A549 (cell line): ENCODE results near the gene SZT2. TPM values are rescaled to one million over a fixed set of nuclear protein-coding genes. Genes with fewer than 3 reads are reported as not detected.
A peak's percentile ranks its signal among the peaks of the same experiment; 100 is the strongest.

ENCODE experiments used
- ATAC-seq, 2 experiments: fragments of 200-7000 bp in 1 of 2; fragments of >200 bp in 1 of 2; cut with Nextera tagmentation in 1 of 2; cut with Tn5 transposase in 1 of 2; 3 replicates each; pipeline versions ENCODE4 v1.8.0 to v1.9.1; 2018 to 2020; ENCODE audit warnings: mild to moderate bottlenecking in 1 of 2, moderate library complexity in 1 of 2
- CTCF ChIA-PET: fragments of 300-600 bp; sonication (Branson Sonifier 250); formaldehyde crosslinking; extraction: SDS; loops from one replicate; lab custom pipeline; 2021; ENCODE audit warnings: antibody characterized with exemption, inconsistent platforms; lab: Yijun Ruan, JAX
- POLR2A ChIA-PET: fragments of 350-600 bp; formaldehyde crosslinking; extraction: SDS; loops from one replicate; lab custom pipeline; 2021; ENCODE audit warnings: antibody characterized with exemption, inconsistent platforms; lab: Yijun Ruan, JAX
- DNase-seq, 2 experiments: peaks; one replicate each; pipeline versions ENCODE4 v3.0.0 to v3.0.0-alpha.2; 2011 to 2016; ENCODE audit warnings: low read depth in 1 of 2, low spot score in 1 of 2
- FAIRE-seq: peaks from 2 replicates; lab custom pipeline; 2011; peaks lifted over from hg19 to GRCh38; lab: Jason Lieb, UNC
- H3K27ac ChIP-seq, 2 experiments: fragments of >200 bp; sonication (Bioruptor Twin); formaldehyde crosslinking; 3 replicates each; pipeline ENCODE4 v1.5.1; 2016 to 2017
- H3K4me1 ChIP-seq: fragments of >200 bp; sonication (Bioruptor Twin); formaldehyde crosslinking; 3 replicates; pipeline ENCODE4 v1.6.1; 2016
- H3K4me2 ChIP-seq: fragments of >200 bp; sonication (Bioruptor Twin); formaldehyde crosslinking; 3 replicates; pipeline ENCODE4 v1.6.1; 2016
- H3K4me3 ChIP-seq: fragments of >200 bp; sonication (Bioruptor Twin); formaldehyde crosslinking; 3 replicates; pipeline ENCODE4 v1.5.1; 2016
- H3K9me3 ChIP-seq: fragments of >200 bp; sonication (Bioruptor Twin); formaldehyde crosslinking; 3 replicates; pipeline ENCODE4 v1.6.1; 2016
- ATOH8 ChIP-seq: fragments of 250-450 bp; sonication (Bioruptor Pico); IDR thresholded peaks from 2 replicates; pipeline ENCODE4 v1.5.0; 2020; ENCODE audit warnings: low read depth, mild to moderate bottlenecking, moderate library complexity
- CBX8 ChIP-seq: fragments of 200-600 bp; sonication (generic); IDR thresholded peaks from 2 replicates; pipeline ENCODE4 v1.6.1; 2016
- ELK1 ChIP-seq: fragments of 150-350 bp; IDR thresholded peaks from 2 replicates; pipeline ENCODE4 v1.6.1; 2014; ENCODE audit warnings: low read depth, mild to moderate bottlenecking, low read length
- EP300 ChIP-seq, 2 experiments: fragments of >200 bp; sonication (Bioruptor Twin); formaldehyde crosslinking; IDR thresholded peaks; 2 replicates in 1 of 2; 3 replicates in 1 of 2; pipeline ENCODE4 v1.6.1; 2016 to 2017
- FOSB ChIP-seq: fragments of 250-450 bp; sonication (Bioruptor Pico); IDR thresholded peaks from 2 replicates; pipeline ENCODE4 v1.5.0; 2020; ENCODE audit warnings: mild to moderate bottlenecking, moderate library complexity
- FOXS1 ChIP-seq: fragments of 250-450 bp; sonication (Bioruptor Pico); IDR thresholded peaks from 2 replicates; pipeline ENCODE4 v1.5.0; 2020; ENCODE audit warnings: mild to moderate bottlenecking, moderate library complexity
- HEYL ChIP-seq: fragments of 250-450 bp; sonication (Bioruptor Pico); IDR thresholded peaks from 2 replicates; pipeline ENCODE4 v1.8.0; 2021; ENCODE audit warnings: mild to moderate bottlenecking, moderate library complexity
- KDM5A ChIP-seq: fragments of 200-600 bp; sonication (generic); IDR thresholded peaks from 2 replicates; pipeline ENCODE4 v1.6.1; 2016; ENCODE audit warnings: antibody characterized with exemption, mild to moderate bottlenecking
- NPAS2 ChIP-seq: fragments of 250-450 bp; sonication (Bioruptor Pico); IDR thresholded peaks from 2 replicates; pipeline ENCODE4 v1.8.0; 2022; ENCODE audit warnings: mild to moderate bottlenecking, moderate library complexity, borderline replicate concordance
- PHF8 ChIP-seq: fragments of 200-600 bp; sonication (generic); IDR thresholded peaks from 2 replicates; pipeline ENCODE4 v1.6.1; 2016; ENCODE audit warnings: low read depth, mild to moderate bottlenecking, antibody characterized with exemption, moderate library complexity, borderline replicate concordance
- POLR2AphosphoS2 ChIP-seq: conservative IDR thresholded peaks from 2 replicates; pipeline ENCODE4 v1.6.1; 2012; ENCODE audit warnings: low read length, improper control_type of control experiment, inconsistent platforms
- RARB ChIP-seq: fragments of 250-450 bp; sonication (Bioruptor Pico); IDR thresholded peaks from 2 replicates; pipeline ENCODE4 v1.8.0; 2021; ENCODE audit warnings: mild to moderate bottlenecking, moderate library complexity
- REST ChIP-seq: fragments of 200-600 bp; sonication (generic); IDR thresholded peaks from 2 replicates; pipeline ENCODE4 v1.6.1; 2016; ENCODE audit warnings: antibody characterized with exemption, mild to moderate bottlenecking, moderate library complexity
- RFX5 ChIP-seq: fragments of 450-650 bp; IDR thresholded peaks from 2 replicates; pipeline ENCODE4 v1.7.1; 2014; ENCODE audit warnings: antibody characterized with exemption, mild to moderate bottlenecking, moderate library complexity
- RNF2 ChIP-seq: fragments of 200-600 bp; sonication (generic); IDR thresholded peaks from 2 replicates; pipeline ENCODE4 v1.6.1; 2016; ENCODE audit warnings: low read depth, mild to moderate bottlenecking, antibody characterized with exemption, moderate library complexity, borderline replicate concordance
- SREBF2 ChIP-seq: fragments of 450-650 bp; IDR thresholded peaks from 2 replicates; pipeline ENCODE4 v1.6.1; 2014; ENCODE audit warnings: mild to moderate bottlenecking, moderate library complexity
- ZC3H11A ChIP-seq: fragments of 450-650 bp; IDR thresholded peaks from 2 replicates; pipeline ENCODE4 v1.6.1; 2014; ENCODE audit warnings: antibody characterized with exemption, mild to moderate bottlenecking
- ZNF302 ChIP-seq: fragments of 250-450 bp; sonication (Bioruptor Pico); IDR thresholded peaks from 2 replicates; pipeline ENCODE4 v1.9.0; 2021; ENCODE audit warnings: inconsistent platforms, mild to moderate bottlenecking, moderate library complexity
- WGBS: methylation state at CpG from one replicate; pipeline ENCODE4 v1.1.6; 2017; ENCODE audit errors: missing lambda C conversion rate; 5-methylcytosine and 5-hydroxymethylcytosine counted together
- polyA plus RNA-seq, 4 experiments: library from polyadenylated mRNA; depleted of rRNA in 3 of 4; stranded (reverse); fragments of >200 nt; fragmentation: RNase III in 1 of 4; extraction: RNeasy Plus Mini Kit Qiagen cat#74134 plus additional on column Dnase treatment in 1 of 4; gene quantifications; 2 replicates in 3 of 4; 3 replicates in 1 of 4; pipeline ENCODE4 v1.2.3, GENCODE V29; 2011 to 2017
- TF ChIP-seq, protein P1 (sequence below): IDR thresholded peaks from 2 replicates; pipeline ENCODE4 v1.6.1; 2012; ENCODE audit warnings: low read depth, borderline replicate concordance
- TF ChIP-seq, protein P2 (sequence below): IDR thresholded peaks from 2 replicates; pipeline ENCODE4 v1.6.1; 2012

SZT2 gene
- polyA plus RNA-seq, 2 of the 4 experiments (the other 2 are of a cell fraction), result 6.1 to 6.5 TPM

DNA sequence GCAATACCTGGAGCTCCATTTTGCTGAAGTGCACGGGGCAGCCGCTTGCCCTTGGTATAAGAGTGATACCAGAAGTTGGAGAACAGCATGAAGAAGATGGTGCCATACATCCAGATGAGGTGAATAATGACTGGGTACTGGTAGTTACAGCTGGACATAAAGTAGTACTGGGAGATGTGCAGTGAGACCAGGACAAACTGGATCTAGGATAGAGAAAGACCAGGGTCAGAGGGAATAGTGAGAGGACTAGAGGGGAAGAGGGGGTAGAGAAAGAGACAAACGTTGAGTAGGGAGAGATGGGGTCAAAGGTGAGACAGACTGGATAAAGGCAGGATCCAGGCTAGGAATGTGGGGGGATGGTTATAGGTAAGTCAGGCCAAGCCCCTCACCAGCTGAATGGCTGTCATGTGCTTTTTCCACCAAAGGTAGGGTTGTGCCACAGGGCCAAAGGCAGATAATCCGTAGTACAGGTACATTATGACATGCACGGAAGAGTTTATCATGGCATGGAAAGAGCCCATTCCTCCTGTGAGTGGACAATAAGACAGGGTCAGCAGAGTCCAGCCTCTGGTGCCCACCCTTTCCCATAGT, 25.7 kb upstream of the SZT2 start:
- no peak for TF ChIP-seq ATOH8
- no peak for TF ChIP-seq ELK1
- TF ChIP-seq, protein P1, sequence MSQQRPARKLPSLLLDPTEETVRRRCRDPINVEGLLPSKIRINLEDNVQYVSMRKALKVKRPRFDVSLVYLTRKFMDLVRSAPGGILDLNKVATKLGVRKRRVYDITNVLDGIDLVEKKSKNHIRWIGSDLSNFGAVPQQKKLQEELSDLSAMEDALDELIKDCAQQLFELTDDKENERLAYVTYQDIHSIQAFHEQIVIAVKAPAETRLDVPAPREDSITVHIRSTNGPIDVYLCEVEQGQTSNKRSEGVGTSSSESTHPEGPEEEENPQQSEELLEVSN, result no peak
- no peak for TF ChIP-seq KDM5A
- no peak for TF ChIP-seq POLR2AphosphoS2
- TF ChIP-seq RFX5, result no peak
- TF ChIP-seq REST, result no peak
- no peak for TF ChIP-seq FOSB (CRISPR knock-in tag)
- TF ChIP-seq NPAS2, result no peak
- TF ChIP-seq, protein P2, sequence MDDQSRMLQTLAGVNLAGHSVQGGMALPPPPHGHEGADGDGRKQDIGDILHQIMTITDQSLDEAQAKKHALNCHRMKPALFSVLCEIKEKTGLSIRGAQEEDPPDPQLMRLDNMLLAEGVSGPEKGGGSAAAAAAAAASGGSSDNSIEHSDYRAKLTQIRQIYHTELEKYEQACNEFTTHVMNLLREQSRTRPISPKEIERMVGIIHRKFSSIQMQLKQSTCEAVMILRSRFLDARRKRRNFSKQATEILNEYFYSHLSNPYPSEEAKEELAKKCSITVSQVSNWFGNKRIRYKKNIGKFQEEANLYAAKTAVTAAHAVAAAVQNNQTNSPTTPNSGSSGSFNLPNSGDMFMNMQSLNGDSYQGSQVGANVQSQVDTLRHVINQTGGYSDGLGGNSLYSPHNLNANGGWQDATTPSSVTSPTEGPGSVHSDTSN, result no peak
- TF ChIP-seq ZC3H11A, result no peak
- TF ChIP-seq SREBF2, result no peak
- no peak for TF ChIP-seq CBX8
- TF ChIP-seq, all 56 proteins: peak for 0
- 81% methylated on average over 5 of the region's 5 CpGs for WGBS
- FAIRE-seq (no peak), DNase-seq (no peak), ATAC-seq (no peak)
- ChIA-PET CTCF (interaction anchor here (0.7 kb wide), 1 partner anchor 12 kb away, joined by 3 read pairs; no protein-coding TSS in a partner anchor), POLR2A (no interaction called here)
- Histone ChIP-seq H3K4me1 (peaks cover 47% of the 10 kb centered on the region), H3K9me3 (no peaks in the 10 kb centered on the region), H3K27ac (no peak overlapping the region; a peak in 1 of 6 replicates), H3K4me3 (no peak overlapping the region), H3K4me2 (no peak overlapping the region)

DNA sequence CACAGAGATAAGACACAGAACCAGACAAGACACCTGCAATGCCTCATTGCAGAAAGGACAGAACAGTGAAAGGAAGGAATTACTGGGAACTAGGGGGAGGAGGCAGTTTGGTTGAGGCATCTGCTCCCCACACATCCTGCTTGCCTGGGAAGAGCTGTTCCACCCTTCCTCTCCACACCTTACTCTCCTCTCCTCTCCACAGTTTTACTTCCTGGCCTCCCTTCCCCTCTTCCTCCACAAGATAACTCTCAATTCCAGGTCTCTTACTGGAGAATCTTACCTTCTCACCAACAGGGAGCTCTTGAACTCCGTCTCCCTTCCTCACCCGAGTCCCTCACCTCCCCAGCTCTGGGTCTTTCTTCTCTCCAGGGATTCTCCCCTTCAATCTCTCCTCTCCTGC, 24.0 kb upstream of the SZT2 start:
- H3K9me3 ChIP-seq, result no peaks in the 10 kb centered on the region
- 93% methylated on average over 2 of the region's 2 CpGs for WGBS
- no peak for FAIRE-seq
- ATAC-seq, result no peak
- H3K4me3 ChIP-seq, result no peak overlapping the region; the same call in 1 of the 3 replicates
- ChIA-PET POLR2A (no interaction called here), CTCF (no interaction called here)
- H3K4me2 ChIP-seq, result peak overlapping the region; percentile 99
- peaks cover 50% of the 10 kb centered on the region for H3K4me1 ChIP-seq
- no peak for DNase-seq
- no peak for TF ChIP-seq RFX5
- no peak for TF ChIP-seq RNF2
- no peak for TF ChIP-seq RARB (CRISPR knock-in tag)
- no peak for TF ChIP-seq PHF8
- no peak for TF ChIP-seq ZNF302
- TF ChIP-seq EP300 (IDR thresholded peaks at IDR 0.05), result no peak
- TF ChIP-seq FOXS1 (CRISPR knock-in tag), result no peak
- no peak for TF ChIP-seq REST
- TF ChIP-seq NPAS2, result no peak
- TF ChIP-seq ELK1, result no peak
- TF ChIP-seq, protein P2, result no peak
- TF ChIP-seq HEYL, result no peak
- no peak for TF ChIP-seq FOSB (CRISPR knock-in tag)
- H3K27ac ChIP-seq, result peak overlapping the region; percentile 94 to 99
